Measurements from ENCODE around the gene APOA4. TPM values are rescaled to one million over a fixed set of nuclear protein-coding genes. Genes with fewer than 3 reads are reported as not detected.

Gene APOA4
- total and polyA plus RNA-seq, 9 of the 15 experiments (the other 6 are each of a cell fraction or from before 2014, with no cell fraction given) = 0.07 TPM; not detected in 8

DNA sequence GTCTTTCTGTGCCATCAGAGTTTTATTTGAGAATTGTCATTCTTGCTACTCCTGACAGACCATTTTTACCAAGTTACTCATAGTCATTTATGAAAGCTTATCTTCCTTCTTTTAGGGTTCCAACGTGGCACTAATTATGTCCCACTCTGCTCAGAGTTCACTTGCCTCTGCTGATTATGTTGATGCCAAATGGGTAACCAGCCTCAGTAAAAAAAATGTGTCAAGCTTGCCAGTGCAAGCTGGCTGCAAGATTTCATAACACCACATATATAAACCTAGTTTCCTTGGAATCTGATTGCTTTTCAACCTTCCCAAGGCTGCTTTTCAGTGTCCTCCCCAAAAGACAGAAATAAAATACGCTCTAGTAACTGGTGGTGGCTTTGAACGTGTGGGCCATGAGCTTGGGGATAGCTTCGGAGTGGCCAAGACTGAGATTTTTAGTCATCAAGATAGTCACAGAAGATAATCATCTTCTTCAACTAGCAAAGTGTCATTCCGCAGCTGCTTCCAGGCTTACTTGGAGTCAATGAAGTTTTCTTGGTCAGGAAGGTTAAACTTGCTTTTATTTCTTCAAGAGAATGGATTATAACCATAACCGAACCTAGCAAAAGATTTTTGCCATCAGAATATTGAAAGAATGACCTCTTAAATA is 43.8 kb upstream of the APOA4 start:
- Histone ChIP-seq H3K79me2 (ENCODE audit: control insufficient read depth, insufficient read depth, low read length) (no peaks in the 10 kb centered on the region), H3K4me3 (no peak overlapping the region), H3K4me2 (ENCODE audit: insufficient read depth, low read length) (no peak overlapping the region), H3K9me3 (replicated peaks; ENCODE audit: control insufficient read depth, insufficient read depth, low read depth, low read length) (no peaks in the 10 kb centered on the region), H3K36me3 (ENCODE audit: control insufficient read depth, insufficient read depth, low read length) (peaks cover 85% of the 10 kb centered on the region), H3K9ac (ENCODE audit: insufficient read depth in 1 of 2, low read depth in 2 of 2, low read length in 2 of 2) (no peak overlapping the region), H3K27ac (ENCODE audit: extremely low read depth, low read depth, low read length) (no peak overlapping the region), H3K27me3 (ENCODE audit: control insufficient read depth in 2 of 2, insufficient read depth in 2 of 2, low read length in 2 of 2) (no peaks in the 10 kb centered on the region), H3K4me1 (replicated peaks in 1 of 2; ENCODE audit: control insufficient read depth in 2 of 2, insufficient read depth in 2 of 2, low read length in 2 of 2) (no peaks in the 10 kb centered on the region), H3K9me1 (ENCODE audit: control insufficient read depth, insufficient read depth, low read length) (no peaks in the 10 kb centered on the region), H2AFZ (ENCODE audit: low read depth, low read length) (no peak overlapping the region), H4K20me1 (replicated peaks; ENCODE audit: control insufficient read depth, insufficient read depth, low read length) (no peaks in the 10 kb centered on the region)
- in situ Hi-C loops (cut with MboI) (no loop called here), intact Hi-C loops (cut with micrococcal nuclease) (no loop called here)
- no peak for DNase-seq (ENCODE audit: extremely low read depth in 1 of 4, low spot score in 3 of 4)
- CTCF ChIA-PET (ENCODE audit: low intra/inter-chr PET ratio) = no interaction called here
- TF ChIP-seq KDM2B (CRISPR knock-in tag; IDR thresholded peaks at IDR 0.05) (no peak), HOXB6 (CRISPR knock-in tag; IDR thresholded peaks at IDR 0.05; ENCODE audit: borderline replicate concordance) (no peak), ZNF75A (CRISPR knock-in tag; IDR thresholded peaks at IDR 0.05) (no peak), ZNF263 (CRISPR knock-in tag; IDR thresholded peaks at IDR 0.05; ENCODE audit: borderline replicate concordance) (no peak), MEIS2 (IDR thresholded peaks at IDR 0.05; ENCODE audit: partially characterized antibody) (no peak), CBX3 (IDR thresholded peaks at IDR 0.05; ENCODE audit: borderline replicate concordance in 1 of 2, low read length in 2 of 2) (no peak), STAG1 (CRISPR knock-in tag; IDR thresholded peaks at IDR 0.05; ENCODE audit: borderline replicate concordance) (no peak), ETV1 (tag; conservative IDR thresholded peaks at IDR 0.05; ENCODE audit: low read depth) (no peak)
- TF ChIP-seq, protein P1, sequence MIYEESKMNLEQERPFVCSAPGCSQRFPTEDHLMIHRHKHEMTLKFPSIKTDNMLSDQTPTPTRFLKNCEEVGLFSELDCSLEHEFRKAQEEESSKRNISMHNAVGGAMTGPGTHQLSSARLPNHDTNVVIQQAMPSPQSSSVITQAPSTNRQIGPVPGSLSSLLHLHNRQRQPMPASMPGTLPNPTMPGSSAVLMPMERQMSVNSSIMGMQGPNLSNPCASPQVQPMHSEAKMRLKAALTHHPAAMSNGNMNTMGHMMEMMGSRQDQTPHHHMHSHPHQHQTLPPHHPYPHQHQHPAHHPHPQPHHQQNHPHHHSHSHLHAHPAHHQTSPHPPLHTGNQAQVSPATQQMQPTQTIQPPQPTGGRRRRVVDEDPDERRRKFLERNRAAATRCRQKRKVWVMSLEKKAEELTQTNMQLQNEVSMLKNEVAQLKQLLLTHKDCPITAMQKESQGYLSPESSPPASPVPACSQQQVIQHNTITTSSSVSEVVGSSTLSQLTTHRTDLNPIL (CRISPR knock-in tag; IDR thresholded peaks at IDR 0.05) = no peak
- ATAC-seq = no peak
- no peak for FAIRE-seq
- no TSS peak for BruUV-seq (replicated peaks)
- WGBS (ENCODE audit: insufficient coverage, low coverage, missing lambda C conversion rate) = 80% methylated on average over 6 of the region's 6 CpGs
- POLR2A ChIA-PET = interaction anchor here (0.5 kb wide), 1 partner anchor 38 kb away, joined by 3 read pairs; no protein-coding TSS in a partner anchor
